Measurements from ENCODE around the gene LRP1B. TPM values are rescaled to one million over a fixed set of nuclear protein-coding genes. Genes with fewer than 3 reads are reported as not detected.

The LRP1B gene
- total RNA-seq, 4 donors from 2014 or later = 0.85 to 3.3 (median 1.1) TPM; not detected in 1

DNA sequence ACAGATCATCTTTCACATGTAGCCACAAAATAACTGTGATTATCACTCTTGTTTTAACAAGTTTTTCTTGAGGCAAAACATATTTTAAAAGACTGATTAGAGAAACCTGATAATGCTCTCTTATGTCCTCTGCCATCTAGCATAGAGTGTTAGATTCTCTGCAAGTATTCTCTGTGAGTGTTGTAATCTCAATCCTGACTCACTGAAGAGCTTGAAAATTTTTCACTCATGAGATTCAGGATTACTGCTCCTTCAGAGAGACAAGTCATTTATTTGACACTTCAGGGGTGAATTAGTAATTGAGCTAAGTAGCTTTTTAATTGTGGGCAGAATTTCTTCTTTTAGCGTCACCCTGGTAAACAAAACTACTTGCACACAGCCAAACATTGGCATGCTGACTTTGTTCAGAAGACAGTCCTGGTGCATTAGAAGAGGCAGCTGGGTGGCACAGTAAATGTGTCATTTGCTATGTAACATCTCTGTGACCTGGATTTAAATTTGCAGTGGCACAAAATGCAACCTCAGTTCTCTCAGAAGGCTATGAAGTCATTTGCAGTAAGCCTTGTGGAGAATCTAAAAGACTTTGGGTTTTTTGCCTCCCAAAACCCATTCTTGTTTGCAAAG, 172.9 kb downstream of the LRP1B start:
- Histone ChIP-seq H3K27me3 (no peaks in the 10 kb centered on the region), H3K36me3 (no peaks in the 10 kb centered on the region), H3K4me1 (no peaks in the 10 kb centered on the region), H3K9me3 (no peaks in the 10 kb centered on the region), H3K27ac (no peak overlapping the region), H3K4me3 (no peak overlapping the region)
- DNase-seq = no peak
- no peak for TF ChIP-seq POLR2A (IDR thresholded peaks at IDR 0.05)
- TF ChIP-seq, protein P1, sequence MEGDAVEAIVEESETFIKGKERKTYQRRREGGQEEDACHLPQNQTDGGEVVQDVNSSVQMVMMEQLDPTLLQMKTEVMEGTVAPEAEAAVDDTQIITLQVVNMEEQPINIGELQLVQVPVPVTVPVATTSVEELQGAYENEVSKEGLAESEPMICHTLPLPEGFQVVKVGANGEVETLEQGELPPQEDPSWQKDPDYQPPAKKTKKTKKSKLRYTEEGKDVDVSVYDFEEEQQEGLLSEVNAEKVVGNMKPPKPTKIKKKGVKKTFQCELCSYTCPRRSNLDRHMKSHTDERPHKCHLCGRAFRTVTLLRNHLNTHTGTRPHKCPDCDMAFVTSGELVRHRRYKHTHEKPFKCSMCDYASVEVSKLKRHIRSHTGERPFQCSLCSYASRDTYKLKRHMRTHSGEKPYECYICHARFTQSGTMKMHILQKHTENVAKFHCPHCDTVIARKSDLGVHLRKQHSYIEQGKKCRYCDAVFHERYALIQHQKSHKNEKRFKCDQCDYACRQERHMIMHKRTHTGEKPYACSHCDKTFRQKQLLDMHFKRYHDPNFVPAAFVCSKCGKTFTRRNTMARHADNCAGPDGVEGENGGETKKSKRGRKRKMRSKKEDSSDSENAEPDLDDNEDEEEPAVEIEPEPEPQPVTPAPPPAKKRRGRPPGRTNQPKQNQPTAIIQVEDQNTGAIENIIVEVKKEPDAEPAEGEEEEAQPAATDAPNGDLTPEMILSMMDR (IDR thresholded peaks at IDR 0.05) = no peak

DNA sequence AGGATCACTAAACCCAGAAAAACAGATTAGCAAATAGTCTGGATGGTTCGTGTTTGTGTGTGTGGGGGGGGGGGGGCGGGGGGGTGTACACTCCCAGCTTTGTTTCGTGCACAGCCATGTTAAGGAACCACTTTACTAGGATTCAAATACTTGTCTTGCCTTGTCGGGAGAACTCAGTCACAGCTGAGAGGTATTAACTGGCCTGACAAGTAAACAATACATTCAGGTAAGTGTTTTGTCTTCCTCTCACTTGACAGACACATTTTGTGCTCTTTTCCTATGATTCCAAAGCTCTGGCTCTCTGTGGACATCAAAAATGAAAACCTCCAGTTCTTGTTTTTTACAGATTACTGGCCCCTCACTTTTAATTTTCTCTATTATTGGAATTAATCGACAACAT, 173.5 kb downstream of the LRP1B start:
- DNase-seq = no peak
- no peaks in the 10 kb centered on the region for H3K36me3 ChIP-seq
- no peak overlapping the region for H3K4me3 ChIP-seq
- H3K9me3 ChIP-seq = no peaks in the 10 kb centered on the region
- TF ChIP-seq, protein P1 (IDR thresholded peaks at IDR 0.05) = no peak
- no peak for TF ChIP-seq POLR2A (IDR thresholded peaks at IDR 0.05)
- no peak overlapping the region for H3K27ac ChIP-seq
- H3K4me1 ChIP-seq = no peaks in the 10 kb centered on the region
- H3K27me3 ChIP-seq = no peaks in the 10 kb centered on the region

DNA sequence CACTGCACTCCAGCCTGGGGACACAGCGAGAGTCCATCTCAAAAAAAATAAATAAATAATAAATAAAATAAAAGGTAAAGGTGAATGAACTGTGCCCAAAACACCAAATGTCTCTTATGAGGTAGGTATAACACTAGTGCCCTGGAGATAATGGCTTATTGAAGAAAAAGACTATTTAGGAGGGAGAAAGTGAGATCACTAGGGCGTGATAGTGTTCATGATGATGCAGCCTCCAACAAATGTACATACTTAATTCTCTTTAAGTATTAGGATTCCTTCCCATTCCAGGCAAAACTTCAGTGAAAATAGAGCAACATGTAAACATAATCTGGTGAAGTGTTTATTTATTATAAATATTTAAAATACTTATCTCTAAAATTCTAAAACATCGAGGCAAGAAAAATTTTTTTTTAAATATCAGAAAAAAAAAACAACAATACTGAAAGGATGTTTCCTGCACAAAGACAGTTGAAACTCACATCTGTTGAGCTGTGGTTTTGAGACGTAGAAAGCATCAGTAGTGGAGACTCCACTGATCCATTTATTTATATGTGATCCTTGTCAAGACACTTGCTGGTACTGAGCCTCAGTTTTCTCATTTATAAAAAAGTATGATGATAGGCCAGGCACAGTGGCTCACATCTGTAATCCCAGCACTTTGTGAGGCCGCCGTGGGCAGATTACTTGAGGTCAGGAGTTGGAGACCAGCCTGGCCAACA, 183.3 kb downstream of the LRP1B start:
- no peaks in the 10 kb centered on the region for H3K27me3 ChIP-seq
- TF ChIP-seq, protein P1 (IDR thresholded peaks at IDR 0.05) = no peak
- TF ChIP-seq POLR2A (IDR thresholded peaks at IDR 0.05) = no peak
- no peak for DNase-seq
- H3K4me3 ChIP-seq = no peak overlapping the region
- no peaks in the 10 kb centered on the region for H3K9me3 ChIP-seq
- H3K27ac ChIP-seq = no peak overlapping the region
- H3K4me1 ChIP-seq = no peaks in the 10 kb centered on the region
- H3K36me3 ChIP-seq = no peaks in the 10 kb centered on the region

DNA sequence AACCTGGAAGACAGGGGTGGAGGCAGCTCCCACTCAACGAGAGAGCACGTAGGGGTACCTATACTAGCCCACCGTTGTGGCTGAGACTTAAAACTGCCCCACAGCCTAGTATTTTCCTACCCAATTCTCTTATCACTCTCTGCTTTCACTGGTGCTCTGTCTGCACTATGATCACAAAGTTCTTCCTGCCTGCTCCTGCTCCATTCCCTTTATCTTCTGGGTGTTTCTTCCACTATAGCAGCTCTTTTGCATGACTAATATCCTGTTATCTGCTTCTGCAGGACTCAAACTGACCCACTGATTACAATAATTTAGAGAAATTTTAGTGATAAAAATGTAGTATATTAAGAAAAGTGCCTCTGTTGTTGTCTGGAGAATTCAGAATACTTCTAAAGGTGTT, 184.8 kb downstream of the LRP1B start:
- H3K27ac ChIP-seq = no peak overlapping the region
- no peaks in the 10 kb centered on the region for H3K36me3 ChIP-seq
- no peak for TF ChIP-seq POLR2A (IDR thresholded peaks at IDR 0.05)
- TF ChIP-seq, protein P1 (IDR thresholded peaks at IDR 0.05) = no peak
- DNase-seq = no peak
- H3K27me3 ChIP-seq = no peaks in the 10 kb centered on the region
- H3K9me3 ChIP-seq = no peaks in the 10 kb centered on the region
- no peaks in the 10 kb centered on the region for H3K4me1 ChIP-seq
- no peak overlapping the region for H3K4me3 ChIP-seq

DNA sequence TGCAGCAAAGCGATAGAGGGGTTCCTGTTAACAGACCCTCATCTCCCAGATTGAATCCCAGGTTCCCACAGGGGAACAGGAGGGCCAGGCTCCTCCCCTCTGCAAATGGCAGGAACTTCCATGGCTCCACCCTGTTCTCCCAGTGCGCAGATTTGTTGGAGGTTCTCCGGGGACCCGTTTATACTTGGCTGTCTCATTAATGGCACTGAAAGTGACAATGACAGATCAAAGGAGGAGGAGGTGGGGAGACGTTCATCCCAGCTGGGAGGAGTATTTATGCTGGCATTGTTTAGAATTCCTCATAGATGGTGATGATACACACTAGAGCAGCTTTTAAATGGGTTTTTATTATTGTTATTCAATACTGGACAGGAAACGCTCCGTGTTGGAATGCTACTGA, 186.9 kb downstream of the LRP1B start:
- no peaks in the 10 kb centered on the region for H3K27me3 ChIP-seq
- no peaks in the 10 kb centered on the region for H3K4me1 ChIP-seq
- no peaks in the 10 kb centered on the region for H3K36me3 ChIP-seq
- no peak overlapping the region for H3K27ac ChIP-seq
- no peak overlapping the region for H3K4me3 ChIP-seq
- no peak for DNase-seq
- TF ChIP-seq POLR2A (IDR thresholded peaks at IDR 0.05) = no peak
- TF ChIP-seq, protein P1 (IDR thresholded peaks at IDR 0.05) = no peak
- no peaks in the 10 kb centered on the region for H3K9me3 ChIP-seq

Data from Peyer's patch (tissue), 4 donors.